ENCODE measurements around the gene TMEM139.
"Not testable (repeated sequence)": the region's sequence is repeated elsewhere in the genome, so short reads cannot be mapped to it uniquely, and the experiment has no call there.

TMEM139 gene

GRCh38 chr7:143259765-143260164 lies 25.0 kb upstream of the TMEM139 start:
- no peak for DNase-seq

GRCh38 chr7:143261901-143262300 lies 22.9 kb upstream of the TMEM139 start:
- no peak for DNase-seq

GRCh38 chr7:143263266-143264195 lies 21.2 kb upstream of the TMEM139 start, which contains the start of gene GSTK1:
GSTK1 (plus strand) TSS chr7:143263441; CDS start chr7:143263514, 73 bp downstream.
- DNase-seq = peak; percentile 89

- not testable (repeated sequence) for DNase-seq
These were observed 20.6 kb upstream of the TMEM139 start for GRCh38 chr7:143264196-143264568.

- no peak for DNase-seq
These were observed 19.6 kb upstream of the TMEM139 start for GRCh38 chr7:143265017-143265693.

GRCh38 chr7:143269251-143269650 lies 15.5 kb upstream of the TMEM139 start:
- no peak for DNase-seq

- no peak for DNase-seq
These were observed 13.5 kb upstream of the TMEM139 start for GRCh38 chr7:143271240-143271639.

- DNase-seq = no peak
These were observed 11.9 kb upstream of the TMEM139 start for GRCh38 chr7:143272871-143273270.

- no peak for DNase-seq
These were observed 5.3 kb upstream of the TMEM139 start for GRCh38 chr7:143279186-143280098.

- no peak for DNase-seq
These were observed 4.6 kb upstream of the TMEM139 start for GRCh38 chr7:143280160-143280559.

- DNase-seq = no peak
These were observed 4.2 kb upstream of the TMEM139 start for GRCh38 chr7:143280566-143280965.

- no peak for DNase-seq
These were observed 3.2 kb upstream of the TMEM139 start for GRCh38 chr7:143281529-143281928.

GRCh38 chr7:143282124-143282523 lies 2.6 kb upstream of the TMEM139 start:
- DNase-seq = no peak

- DNase-seq = no peak
These were observed 1.4 kb upstream of the TMEM139 start for GRCh38 chr7:143283381-143283780.

GRCh38 chr7:143285470-143285778 lies 666 bp downstream of the TMEM139 start:
- no peak for DNase-seq

GRCh38 chr7:143285806-143286521 lies 1.2 kb downstream of the TMEM139 start:
- no peak for DNase-seq

GRCh38 chr7:143286522-143286890 lies 1.7 kb downstream of the TMEM139 start:
- no peak for DNase-seq

- DNase-seq = no peak
These were observed 2.7 kb downstream of the TMEM139 start for GRCh38 chr7:143287339-143287934.

GRCh38 chr7:143287935-143288826 lies 3.4 kb downstream of the TMEM139 start, which contains the start of gene CASP2:
CASP2 (plus strand) TSS chr7:143288351; CDS start chr7:143288456, 105 bp downstream.
- peak; percentile 98 for DNase-seq

GRCh38 chr7:143288836-143289235 lies 4.1 kb downstream of the TMEM139 start:
- no peak for DNase-seq

GRCh38 chr7:143289421-143289820 lies 4.7 kb downstream of the TMEM139 start:
- DNase-seq = no peak
